GM21447 (cell line): Measurements from ENCODE around the gene SBF1.

Experiments
- ATAC-seq: cut with Tn5 transposase; IDR thresholded peaks from one replicate; pipeline ENCODE4 v1.9.1; 2021; ENCODE audit not compliant: unreplicated experiment

SBF1 gene

DNA sequence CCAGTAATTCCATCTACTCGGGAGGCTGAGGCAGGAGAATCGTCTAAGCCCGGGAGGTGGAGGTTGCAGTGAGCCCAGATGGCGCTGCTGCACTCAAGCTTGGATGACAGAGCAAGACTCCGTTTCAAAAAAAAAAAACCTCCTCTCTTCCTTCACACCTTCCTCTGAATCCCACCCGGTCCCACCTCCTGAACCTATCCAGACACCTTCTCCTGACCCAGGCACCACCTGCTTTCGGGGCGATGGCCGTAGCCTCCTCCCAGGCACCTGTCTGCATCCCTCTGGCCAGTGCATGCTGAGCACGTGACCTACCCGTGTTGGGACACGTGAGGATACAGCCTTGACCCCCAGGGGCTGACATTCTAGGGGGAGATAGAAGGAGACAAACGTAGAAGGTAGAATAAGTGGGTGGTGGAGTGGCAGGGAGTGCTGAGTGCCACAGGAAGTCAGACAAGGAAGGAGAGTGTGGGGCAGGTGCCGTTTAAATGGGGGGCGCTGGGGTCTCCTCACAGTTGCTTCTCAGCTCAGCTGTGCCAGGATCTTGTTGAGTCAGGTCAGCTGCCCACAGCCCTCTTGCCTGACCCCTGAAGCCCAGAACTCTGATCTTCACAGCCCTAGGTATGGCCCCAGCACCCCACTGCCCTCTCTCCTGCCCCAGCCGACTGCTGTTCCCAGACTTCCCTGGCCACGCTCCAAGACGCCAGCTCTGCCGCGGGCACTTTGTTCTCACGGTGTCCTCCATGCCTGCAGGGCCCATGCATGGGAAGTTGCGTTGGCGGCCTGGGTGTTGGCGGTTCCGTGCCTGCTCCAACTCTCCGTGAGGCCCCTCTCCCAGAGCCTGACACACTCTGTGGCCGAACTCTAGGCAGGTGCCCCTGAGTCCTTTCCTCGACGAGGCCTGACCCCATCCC is 10.6 kb upstream of the SBF1 start:
- no peak for ATAC-seq

DNA sequence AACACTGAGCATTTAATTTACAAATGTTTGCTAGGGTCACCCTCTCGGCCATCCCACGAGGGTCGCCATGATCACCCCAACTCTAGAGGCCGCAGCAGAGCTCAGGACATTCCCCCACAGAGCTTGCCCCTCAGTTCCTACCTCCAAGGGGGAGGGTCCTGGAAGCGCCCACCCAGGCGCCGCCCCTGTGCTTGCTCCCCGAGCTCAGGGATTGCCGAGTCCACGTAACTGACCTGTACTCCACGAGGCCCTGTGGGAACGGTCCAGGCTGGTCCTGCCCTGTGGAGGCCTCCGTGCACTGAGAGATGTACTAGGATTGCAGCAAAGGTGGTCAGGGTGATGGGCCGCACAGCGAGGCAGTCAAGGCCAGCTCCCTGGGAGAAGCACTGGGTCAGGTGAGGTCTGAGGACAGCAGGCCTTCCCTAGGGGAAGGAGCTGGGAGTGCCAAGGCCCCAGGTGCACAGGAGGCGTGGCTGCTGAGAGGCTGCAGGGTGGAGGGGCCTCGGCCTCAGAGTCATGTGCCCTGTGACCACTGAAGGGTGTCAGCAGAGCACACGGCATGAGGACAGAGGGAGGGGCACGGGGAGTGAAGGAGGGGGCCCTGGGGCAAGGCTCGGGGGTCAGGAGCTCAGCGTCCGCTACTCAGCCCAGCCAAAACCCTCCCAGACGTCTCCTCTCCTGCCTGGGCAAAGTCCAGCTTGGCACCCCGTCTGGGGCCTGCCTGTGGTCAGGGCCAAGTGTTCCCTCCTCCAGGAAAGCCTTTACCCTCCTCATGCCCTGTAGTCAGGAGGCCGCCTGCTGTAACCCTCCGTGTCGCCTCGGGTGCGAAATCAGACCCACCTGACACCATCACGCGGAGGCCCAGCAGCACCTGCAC is 9.4 kb upstream of the SBF1 start:
- no peak for ATAC-seq

DNA sequence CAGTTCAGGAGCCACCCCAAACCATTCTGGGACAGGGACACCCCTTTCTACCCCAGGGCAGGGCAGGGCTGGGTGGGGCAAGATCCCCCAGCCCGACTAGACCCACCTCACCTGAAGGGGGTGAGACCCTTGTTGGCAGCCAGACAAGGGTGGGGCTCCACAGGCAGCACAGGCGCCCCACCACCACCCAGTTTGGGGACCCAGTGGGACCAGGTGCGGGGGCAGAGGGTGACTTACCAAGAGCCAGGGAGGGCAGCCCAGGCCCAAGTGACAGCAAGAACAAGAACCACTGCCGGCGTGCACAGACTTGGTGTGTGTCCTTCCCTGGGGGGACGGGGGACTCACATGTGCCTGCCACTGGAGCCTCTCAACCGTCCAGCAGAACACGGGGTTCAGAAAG is 8.7 kb upstream of the SBF1 start:
- no peak for ATAC-seq

DNA sequence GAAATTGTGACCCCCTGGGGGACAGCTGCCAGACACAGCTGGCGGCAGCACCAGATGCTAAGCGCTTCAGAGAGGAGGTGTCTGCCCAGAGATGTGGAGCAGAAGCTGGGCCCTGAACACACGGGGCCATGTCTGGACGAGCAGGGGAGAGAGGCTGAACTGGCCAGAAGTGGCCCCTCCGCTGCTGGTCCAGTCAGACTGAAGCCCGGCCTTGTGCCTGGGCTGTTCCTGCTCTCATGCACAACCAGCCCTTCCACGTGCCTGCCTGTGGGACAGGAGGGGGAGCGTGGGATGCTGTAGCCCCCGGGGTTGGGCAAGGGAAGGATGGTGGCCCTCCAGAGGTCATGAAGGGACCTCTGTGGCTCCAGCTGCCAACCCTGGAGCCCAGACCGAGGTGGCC is 8.3 kb upstream of the SBF1 start:
- no peak for ATAC-seq

DNA sequence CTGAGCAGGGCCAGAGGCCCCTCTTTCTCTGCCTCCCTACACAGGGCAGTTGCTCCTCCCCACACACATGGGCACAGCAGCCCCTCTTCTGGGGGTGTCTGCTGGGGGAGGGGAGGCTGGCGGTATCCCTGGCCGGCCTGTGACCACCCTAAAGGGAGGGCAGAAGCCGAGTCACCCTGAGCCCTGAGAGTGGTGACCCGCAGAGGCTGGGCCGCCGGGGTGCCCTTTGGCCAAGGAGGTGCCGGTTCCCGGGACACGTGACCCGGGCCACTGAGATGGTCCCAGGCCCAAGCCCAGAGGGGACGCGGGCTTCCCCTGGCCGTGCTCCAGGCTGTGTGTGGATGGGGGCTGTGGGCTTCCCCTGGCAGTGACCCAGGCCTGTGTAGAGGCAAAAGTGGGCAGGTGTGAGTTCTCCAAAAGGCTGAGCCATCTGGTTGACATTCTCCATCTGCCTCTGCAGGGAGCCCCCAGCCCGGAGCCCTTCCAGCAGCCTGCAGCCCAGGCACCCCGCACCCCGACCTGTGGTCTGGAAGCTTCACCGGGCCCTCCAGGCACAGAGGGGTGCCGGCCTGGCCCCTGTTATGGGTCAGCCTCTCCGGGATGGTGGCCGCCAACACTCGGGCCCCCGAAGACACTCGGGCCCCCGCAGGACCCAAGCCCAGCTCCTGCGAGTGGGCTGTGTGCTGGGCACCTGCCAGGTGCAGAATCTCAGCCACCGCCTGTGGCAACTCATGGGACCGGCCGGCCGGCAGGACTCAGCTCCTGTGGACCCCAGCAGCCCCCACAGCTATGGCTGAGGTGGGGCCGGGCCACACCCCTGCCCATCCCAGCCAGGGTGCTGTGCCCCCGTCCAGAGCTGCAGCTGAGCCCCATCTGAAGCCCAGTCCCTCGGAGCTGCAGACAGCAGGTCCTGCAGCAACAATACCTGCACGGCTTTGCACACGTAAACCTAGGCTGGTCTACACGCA is 7.6 kb upstream of the SBF1 start:
- no peak for ATAC-seq

DNA sequence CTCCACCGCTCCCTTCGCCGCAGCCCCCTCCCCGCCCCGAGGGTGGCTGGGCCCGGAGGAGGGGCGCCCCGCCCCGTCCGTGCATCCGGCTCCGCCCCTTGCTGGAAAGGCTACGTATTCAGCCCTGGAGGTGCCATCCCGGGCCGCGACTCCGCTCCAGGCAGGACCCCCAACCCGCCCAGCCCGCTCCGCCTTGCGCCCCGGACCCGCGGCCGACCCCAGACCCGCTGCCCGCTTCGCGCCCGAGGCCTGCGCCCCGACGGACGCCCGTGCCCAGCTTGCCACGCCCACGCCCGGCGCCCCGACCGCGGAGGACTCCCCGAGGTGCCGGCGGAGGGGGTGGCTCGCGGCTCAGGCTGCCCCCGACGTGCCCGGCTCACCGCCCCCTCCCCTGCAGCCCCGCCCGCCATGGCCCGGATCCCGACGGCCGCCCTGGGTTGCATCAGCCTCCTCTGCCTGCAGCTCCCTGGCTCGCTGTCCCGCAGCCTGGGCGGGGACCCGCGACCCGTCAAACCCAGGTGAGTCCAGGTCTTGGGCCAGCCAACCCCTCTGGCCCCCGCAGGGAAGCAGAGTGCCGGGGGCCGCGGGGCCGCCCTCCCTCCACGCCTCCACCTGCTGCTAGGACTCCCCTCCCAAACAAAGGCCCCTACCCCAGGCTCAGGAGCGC is 6.7 kb upstream of the SBF1 start, which contains the start of gene ADM2:
Gene ADM2, plus strand, starts transcription at position 104 of the 667 bp plus-strand sequence. Its CDS starts 305 bp downstream, at position 409.
- no peak for ATAC-seq

DNA sequence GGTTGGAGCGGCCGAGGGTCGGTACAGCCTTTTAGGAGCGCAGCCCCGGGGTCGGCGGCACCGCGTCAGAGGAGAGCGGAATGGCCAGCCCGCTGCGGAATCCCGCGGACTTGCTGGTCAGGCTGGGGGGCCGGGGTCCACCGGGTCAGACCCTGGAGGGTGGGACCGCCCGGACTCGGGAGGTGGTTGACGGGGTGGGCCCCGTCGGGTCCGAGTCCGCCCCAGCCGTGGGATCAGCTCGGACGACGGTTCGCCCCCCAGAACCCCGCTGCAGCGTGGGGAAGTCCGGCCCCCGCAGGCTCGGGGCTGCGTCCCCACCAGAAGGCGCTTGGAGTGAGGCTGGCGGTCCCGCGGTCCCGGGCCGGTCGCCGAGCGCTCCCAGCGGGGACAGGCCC is 6.2 kb upstream of the SBF1 start:
- ATAC-seq: no peak

DNA sequence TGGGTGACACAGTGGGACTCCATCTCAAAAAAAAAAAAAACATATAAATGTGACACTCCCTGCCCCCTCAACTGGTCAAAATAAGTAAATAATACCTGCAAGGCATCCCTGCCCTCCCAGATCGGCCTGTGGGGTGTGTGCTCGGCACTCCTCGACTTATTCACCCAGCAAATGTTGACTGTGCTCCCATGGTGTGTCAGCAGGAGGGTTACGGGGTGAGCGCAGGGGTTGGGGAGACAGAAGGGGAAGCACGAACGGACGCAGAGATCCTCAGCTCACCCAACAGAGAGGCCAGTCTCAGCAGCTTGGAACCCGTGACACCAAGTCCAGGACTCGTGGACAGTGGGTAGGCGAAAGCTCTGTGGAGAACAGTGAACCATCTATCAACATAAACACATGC is 4.9 kb upstream of the SBF1 start:
- no peak for ATAC-seq

DNA sequence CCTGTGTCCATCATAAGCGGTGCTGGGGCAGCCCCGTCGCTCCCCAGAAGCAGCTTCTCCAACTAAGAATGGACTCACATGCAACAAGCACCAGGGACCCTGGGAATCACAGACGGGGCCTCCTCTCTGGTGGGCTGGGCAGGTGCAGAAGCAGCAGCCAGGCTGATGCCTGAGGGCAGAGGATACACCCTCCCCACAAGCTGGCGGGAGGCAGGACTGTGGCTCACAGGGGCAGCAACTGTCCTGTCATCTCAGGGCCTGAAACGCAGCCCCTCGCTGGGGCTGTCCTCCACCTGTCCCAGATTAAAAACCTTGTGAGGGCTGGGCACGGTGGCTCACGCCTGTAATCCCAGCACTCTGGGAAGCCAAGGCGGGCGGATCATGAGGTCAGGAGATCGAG is 3.1 kb upstream of the SBF1 start:
- ATAC-seq: no peak

DNA sequence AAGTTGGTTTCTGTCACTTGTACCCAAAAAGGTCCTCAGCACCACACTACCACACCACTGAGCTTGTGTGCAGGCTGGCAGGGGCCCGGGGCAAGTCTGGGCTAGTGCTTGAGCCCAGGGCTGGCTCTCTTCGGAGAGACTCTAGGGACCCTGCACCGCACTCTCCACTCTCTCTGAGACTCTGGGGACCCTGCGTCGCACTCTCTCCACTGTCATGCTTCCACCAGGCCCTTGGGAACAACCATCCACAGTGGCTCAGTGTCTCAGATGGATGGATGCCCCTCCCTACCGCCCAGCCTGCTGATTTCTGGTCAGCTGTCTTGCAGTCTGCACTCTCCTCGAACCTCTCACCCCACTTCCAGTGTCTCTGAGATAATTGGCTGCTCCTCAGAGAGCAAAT is 2.0 kb upstream of the SBF1 start:
- ATAC-seq: no peak

DNA sequence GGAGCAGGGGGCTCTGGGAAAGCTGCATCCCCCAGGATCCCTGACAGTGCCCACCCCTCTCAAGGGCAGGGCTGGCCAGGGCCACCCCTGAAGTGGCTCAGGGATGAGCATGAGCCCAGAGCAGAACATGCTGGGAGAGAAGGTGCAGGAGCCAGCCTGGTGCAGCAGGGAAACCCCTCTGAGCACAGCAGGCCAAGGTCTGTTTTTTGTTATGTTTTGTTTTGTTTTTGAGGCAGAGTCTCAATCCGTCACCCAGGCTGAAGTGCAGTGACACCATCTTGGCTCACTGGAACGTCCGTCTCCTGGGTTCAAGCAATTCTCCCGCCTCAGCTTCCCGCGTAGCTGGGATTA is 792 bp upstream of the SBF1 start:
- ATAC-seq: no peak

DNA sequence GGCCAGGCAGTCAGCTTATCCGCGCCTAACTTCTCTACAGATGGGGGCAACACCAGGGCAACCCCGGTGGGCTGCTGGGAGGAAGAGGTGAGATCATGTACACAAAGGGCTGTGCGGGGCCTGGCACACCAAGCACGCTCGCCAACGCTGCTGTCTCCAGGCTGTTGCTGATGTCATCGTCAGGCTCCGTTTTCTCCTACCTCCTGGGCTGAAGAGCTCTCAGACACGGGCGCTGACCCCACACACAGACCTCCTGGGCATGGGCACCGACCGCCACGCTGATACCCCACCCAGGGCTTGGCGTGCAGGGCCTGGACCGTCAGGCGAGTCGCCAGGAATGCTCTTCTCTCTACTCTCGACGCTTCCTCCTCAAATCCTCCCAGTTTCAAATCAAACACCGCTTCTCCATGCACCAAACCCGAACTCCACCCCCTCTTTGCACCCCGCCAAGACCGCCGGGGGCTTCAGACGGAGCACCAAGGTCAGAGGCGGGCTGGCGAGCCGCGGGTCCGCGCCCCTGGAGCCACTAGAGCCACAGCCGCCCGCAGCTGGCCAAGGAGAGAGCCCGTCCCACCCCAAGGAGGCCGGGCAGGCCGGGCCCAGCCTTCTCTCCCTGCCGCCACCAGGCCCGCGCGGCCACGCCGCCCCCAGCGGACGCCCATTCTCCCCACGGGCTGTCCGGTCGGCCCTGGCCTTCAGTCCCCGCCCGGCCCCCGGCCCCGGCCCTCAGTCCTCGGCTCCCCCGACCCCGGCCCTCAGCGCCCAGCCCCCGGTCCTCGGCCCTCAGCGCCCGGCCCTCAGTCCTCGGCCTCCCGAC is 772 bp downstream of the SBF1 start:
- ATAC-seq: no peak

DNA sequence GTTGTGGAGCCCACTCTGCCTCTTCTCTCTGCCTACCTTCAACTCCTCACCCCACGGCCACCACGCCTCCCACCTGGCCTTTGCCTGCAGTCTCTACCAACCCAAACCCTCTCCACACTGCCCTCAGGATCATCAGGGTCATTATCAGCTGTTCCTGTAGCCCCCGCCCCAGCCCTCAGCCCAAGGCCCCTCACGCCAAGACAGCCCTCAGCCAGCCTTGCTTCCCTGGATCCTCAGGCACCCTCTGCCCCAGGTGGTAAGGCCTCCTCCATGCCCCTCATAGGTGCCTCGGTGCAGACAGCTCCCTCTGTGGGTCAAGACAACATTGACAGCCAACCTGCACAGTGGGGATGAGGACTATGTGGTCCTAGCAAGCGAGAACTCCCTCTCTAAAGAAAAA is 1.7 kb downstream of the SBF1 start:
- no peak for ATAC-seq

DNA sequence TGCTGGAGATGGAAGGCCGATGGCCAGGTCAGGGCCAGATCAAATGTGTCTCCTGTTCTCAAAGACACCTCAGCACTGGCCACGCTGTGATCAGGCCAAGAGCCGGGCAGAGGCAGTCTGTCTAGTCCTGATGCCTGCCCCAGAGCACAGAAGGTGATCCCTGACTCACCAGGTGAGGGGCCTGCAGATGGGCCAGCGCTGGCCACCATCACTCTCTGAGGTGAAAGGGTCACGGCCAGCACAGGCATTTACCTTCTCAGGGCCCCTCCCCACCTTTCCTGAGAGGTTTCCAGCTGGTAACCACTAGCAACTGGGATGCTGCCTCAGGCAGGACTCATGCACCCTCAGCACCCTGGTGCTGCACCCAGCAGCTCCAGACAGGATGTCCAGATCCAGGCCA is 2.9 kb downstream of the SBF1 start:
- ATAC-seq: no peak

DNA sequence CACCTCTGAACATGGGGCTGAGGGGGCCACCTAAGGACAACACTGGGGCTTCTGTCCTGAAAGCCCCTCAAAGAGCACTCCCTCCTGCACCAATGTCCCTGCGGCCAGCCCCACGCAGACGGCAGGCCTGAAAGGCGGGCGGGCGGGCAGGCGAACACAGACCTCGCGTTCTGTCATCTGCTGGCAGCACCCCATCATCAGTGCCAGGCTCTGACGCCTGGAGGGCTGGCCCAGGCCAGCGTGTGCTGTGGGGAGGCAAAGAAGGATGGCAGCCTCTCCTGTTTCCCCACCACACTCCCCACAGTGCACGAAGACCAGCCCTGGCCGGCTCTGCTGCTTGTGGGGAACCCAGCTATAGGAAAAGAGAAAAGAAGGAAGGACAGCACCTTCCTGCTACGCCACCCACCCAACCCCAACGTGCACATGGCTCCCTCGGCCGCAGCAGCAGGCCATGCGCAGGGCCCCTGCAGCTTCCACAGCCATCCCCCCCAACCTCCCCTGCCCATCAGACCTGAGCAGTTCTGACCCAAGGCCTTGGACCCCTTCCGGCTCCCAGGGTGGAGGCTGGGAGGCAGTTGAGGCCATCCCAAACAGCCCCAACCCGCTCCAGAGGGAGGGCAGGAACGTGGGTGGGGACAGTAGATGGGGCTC is 3.5 kb downstream of the SBF1 start:
- ATAC-seq: no peak

DNA sequence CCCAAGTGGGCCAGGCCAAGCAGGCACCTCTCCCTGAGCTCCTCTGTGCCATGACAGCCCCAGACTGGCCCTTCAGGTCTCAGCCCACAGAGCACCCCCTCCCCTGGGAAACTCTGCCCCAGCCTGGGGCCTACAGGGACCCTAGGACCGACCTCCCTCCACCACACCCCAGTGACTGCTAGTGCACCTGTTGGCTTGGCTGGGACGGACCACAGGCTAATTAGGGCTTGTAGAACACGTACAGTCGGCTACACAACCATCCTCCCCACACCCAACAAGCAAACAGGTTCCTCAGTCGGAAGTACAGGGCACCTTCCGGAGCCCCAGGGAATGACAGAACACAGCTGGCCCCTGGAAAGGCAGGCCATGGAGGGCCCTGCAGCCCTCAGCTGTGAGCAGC is 4.3 kb downstream of the SBF1 start:
- ATAC-seq: no peak

DNA sequence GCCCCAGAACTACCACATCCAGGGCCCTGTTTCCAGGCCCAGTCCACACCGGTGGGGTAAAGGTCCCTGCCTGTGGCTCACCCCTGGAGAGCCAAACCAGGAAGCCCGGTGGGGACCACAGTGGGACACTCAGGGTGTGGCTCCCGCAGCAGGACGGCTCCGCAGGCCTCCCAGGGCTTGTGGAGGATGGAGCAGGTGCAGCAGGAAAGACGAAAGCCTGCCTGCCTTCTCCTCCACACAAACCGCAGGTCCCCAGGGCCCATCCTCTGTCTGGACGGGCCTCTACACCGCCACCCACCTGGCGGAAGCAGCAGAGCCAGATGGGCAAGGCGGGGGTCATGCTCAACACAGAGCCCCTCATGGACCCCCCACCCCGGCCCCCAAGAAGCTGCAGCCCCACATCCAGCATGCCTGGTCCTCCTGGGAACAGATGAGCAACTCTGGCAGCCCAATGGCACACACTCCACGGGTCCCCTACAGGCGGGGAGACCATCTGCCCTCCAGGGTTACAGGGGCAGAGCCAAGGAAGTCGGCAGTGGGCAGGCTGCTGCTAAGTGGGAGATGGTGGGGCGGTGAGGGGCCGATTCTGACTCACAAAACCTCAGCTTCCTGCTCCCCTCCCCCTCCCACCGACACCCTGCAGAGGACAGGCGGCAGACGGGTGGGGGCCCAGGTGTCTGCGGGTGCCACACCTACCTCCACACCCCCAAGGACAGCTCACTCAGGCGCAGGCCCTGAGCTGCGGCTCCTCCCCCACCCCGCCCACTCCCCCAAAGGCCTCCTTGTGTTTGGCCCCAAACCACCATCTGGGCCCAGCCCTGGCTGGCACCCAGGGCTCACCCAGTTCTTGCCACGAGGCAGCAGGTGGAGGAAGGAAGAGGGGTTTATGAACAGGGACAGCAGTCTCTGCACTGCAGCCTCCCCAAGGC is 5.2 kb downstream of the SBF1 start:
- peak; percentile 56 for ATAC-seq

DNA sequence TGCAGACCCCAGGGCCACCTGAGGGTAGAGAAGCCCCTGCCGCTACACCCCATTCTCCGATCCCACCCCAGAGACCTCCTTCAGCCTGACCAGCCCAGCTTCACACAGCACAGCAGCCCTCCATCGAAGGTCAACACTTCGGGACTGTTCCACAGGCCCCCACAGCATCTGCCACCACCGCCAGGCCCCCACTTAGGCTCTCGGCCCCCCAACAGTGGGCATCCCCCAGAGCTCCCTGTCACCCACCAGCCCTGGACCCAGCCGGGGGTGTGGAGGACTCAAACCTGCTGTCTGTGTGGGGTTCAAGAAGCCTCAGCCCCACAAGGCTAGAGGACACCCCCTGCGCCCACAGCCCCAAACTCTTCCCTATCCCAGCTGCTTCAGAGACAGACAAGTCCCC is 6.2 kb downstream of the SBF1 start:
- ATAC-seq: no peak
